Medulla oblongata (tissue), 1 donor: ENCODE measurements around the gene NOL9.
A peak's percentile ranks its signal among the peaks of the same experiment; 100 is the strongest.

Source experiments
- DNase-seq: peaks from one replicate; pipeline ENCODE4 v3.0.0-alpha.2; 2015; ENCODE audit errors: extremely low spot score

The NOL9 gene

DNA sequence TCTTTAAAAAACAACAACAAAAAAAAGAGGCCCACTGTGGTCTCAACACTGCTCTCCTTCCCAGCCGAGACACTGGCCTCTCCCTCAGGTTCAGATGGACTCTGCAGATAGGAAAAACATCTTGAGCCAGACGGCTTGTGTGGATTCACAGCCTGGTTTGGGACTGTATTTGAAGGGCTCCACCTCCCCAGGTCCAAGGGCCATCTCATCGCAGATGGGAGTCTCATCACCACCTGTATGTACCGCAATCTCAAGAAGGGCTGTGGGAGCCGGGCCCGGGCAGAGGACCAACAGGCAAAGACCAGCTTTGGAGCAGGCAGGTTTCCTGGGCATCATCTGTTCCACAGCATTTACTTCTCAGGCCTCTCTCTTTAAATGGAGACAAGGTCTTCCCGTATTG, 35.7 kb upstream of the NOL9 start:
- no peak for DNase-seq

DNA sequence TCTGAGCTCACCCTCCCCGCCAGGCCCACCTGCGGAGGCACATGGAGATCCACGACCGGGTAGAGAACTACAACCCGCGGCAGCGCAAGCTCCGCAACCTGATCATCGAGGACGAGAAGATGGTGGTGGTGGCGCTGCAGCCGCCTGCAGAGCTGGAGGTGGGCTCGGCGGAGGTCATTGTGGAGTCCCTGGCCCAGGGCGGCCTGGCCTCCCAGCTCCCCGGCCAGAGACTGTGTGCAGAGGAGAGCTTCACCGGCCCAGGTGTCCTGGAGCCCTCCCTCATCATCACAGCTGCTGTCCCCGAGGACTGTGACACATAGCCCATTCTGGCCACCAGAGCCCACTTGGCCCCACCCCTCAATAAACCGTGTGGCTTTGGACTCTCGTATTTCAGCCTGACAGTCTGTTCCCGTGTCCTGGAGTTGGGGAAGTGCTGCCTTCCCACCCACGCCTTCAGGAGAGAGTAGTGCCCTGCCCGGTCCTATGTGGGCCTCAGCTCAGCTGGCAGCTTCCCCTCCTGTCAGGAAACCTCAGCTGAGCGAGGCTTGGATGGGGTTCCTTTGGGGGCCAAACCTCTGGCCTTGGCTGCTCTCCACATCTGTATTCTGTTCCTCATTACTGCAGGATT, 34.7 kb upstream of the NOL9 start:
- no peak for DNase-seq

DNA sequence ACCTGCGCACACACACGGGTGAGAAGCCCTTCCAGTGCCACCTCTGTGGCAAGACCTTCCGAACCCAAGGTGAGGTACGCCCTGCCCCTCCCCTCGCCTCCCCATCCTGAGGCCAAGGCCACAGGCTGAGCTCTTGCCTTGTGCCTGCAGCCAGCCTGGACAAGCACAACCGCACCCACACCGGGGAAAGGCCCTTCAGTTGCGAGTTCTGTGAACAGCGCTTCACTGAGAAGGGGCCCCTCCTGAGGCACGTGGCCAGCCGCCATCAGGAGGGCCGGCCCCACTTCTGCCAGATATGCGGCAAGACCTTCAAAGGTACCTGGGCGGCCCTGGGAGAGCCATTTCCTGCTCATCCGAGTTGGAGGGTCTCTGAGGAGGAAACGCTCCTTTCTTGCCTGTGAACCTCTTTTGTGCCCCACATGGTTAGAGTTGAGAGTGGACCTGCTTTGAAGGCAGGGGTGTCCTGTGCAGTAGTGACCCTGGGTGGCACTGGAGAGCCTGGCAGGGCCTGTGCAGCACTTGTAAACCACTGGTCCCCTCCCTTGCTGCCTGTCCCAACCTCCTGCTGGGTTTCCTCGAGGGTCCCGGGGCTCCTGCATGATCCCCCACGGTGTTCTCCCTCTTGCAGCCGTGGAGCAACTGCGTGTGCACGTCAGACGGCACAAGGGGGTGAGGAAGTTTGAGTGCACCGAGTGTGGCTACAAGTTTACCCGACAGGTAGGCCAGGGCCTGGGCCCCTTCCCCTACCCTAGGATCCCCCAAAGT, 34.0 kb upstream of the NOL9 start:
- DNase-seq, result no peak

DNA sequence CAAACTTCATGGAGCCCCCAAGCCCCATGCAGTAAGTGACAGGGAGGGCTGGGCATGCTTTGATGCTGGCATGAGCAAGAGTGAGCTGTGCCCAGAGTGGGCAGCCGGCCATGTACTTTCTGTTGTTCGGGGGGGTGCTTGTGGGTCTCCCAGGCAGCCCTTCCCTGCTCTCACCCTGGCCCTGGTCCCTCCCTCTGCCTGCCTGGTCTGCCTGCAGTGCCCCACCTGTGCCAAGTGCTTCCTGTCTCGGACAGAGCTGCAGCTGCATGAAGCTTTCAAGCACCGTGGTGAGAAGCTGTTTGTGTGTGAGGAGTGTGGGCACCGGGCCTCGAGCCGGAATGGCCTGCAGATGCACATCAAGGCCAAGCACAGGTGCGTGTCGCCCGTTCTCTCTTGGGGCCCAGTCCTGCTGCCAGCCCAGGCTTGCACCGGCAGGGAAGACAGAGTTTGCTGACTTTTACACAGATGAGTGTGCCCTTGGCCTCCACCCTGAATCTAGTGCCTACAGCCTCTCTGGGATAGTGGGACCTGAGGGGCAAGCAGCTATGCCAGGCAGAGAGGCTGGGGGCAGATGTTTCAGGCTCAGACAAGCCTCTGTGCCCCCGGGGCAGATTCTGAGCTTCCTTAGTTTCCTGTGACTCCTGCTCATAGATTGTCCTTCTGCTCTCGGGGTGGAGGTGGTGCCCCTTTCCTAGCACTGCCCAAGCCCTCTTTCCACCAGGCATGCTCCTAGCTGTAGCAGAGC, 33.1 kb upstream of the NOL9 start:
- DNase-seq, result peak; percentile 84

DNA sequence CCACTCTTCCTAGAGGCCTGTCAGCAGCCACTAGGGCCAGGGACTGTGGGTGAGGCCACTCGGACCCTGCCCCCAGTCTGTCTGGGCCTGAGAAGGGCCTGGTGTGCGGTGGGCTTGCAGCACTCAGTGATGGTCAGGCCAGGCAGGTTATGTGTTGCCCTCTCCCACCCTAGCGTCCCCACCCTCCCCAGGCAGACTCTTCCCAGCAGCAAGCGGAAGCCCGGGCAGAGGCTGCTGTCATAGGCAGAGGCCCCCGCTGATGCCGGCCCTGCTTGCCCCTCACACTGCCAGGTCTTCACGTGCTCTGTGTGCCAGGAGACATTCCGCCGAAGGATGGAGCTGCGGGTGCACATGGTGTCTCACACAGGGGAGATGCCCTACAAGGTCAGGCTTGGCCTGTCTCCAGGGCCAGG, 32.1 kb upstream of the NOL9 start:
- no peak for DNase-seq

DNA sequence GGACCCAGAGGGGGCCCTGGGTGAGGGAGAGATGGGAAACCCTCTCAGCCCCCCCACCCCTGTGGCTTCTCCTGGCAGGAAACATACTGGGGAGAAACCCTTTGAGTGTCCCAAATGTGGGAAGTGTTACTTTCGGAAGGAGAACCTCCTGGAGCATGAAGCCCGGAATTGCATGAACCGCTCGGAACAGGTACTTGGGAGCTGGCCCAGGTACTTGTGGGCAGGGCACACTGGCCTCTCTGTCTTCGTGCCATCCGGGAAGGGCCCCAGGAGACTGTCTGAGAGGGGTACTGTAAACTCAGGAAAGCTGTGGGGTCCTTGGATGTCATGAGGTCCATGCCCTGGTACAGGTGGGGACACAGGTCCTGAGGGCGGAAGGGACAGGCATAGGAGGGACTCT, 31.5 kb upstream of the NOL9 start:
- no peak for DNase-seq

DNA sequence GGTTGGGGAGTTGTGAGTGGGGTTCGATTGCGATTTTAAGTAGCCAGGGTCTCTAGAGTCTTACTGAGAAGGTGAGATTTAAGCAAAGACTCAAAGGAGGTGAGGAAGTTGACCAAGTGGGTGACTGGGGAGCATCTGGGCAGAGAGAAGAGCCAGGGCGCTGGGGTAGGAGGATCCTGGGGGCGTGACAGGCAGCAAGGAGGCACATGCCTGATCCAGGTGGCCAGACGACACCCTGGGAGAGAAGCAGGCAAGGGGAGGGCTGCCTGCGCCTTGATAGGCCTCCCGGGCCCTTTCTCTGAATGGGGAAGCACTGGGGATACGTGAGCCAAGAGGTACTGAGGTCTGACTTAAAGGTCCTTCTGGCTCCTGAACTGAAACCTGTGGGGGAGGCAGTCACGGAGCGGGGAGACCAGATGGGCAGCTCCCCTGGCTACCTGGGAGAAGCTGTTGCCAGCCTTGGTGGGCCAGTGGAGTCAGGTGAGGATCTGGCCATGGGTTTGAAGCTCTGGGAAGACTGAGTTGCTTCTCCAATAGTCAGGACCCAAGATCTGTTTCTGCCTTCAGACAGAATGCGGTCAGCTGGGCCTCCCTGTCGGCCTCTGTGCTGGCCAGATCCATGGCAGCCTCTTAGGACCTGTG, 30.9 kb upstream of the NOL9 start:
- DNase-seq, result no peak

DNA sequence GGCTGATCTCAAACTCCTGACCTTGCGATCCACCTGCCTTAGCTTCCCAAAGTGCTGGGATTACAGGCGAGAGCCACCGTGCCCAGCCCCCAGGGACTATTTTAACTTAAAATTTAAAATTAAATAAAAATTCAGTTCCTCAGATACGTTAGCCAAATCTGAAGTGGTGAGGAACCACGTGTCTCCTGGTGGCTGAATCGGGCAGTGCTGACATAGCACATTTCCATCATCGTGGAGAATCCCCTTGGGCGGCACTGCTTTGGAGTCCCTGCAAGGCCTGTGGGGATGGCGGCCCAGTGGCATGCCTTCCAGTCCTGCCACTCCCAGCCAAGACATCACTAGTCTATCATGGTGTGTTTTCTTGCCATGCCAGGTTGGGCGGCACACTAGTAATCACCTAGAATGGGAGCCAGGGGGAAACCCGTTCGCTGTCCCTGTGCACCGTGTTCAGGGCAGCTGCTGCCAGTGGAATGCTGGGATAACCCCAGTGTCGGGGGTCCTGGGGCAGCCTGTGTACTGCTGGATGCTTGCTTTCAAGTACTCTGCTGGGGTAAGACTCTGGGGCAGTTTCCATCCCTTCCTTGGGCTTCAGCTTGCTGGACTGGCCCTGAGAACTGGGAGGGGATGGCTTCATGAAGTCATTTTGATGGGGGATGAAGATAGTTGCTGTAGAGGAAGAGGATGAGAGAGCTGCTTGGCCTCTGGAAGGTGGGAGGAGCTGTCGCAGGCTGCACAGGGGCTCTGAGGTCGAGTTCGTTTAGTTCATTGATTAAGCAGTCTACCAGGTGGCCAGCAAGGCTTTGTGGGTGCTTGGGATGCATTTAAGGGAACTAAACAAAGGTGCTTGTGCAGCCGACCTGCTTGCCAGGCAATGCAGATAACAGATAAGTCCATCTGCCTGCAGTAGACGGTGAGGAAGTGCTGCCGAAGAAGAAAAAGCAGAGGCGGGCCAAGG, 30.1 kb upstream of the NOL9 start:
- DNase-seq, result no peak

DNA sequence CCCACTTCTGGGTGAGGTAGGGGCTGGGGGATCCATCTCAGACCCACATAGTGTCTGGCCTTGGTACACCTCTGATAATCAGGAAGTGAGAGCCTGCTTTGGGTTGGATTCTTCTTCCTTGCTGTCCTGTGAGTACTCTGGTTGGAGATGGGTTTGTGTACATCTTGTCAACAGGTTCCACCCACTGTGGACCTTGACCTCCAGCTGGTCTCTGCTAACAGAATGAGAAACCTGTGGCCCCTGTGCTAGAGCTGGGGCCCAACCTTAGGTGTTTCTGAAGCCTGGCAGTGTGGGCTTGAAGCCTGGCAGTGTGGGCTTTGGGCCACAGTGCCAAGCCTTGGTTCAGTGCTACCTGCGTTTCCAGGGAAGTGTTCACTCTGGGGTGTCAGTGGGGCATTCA, 28.1 kb upstream of the NOL9 start:
- DNase-seq, result no peak

DNA sequence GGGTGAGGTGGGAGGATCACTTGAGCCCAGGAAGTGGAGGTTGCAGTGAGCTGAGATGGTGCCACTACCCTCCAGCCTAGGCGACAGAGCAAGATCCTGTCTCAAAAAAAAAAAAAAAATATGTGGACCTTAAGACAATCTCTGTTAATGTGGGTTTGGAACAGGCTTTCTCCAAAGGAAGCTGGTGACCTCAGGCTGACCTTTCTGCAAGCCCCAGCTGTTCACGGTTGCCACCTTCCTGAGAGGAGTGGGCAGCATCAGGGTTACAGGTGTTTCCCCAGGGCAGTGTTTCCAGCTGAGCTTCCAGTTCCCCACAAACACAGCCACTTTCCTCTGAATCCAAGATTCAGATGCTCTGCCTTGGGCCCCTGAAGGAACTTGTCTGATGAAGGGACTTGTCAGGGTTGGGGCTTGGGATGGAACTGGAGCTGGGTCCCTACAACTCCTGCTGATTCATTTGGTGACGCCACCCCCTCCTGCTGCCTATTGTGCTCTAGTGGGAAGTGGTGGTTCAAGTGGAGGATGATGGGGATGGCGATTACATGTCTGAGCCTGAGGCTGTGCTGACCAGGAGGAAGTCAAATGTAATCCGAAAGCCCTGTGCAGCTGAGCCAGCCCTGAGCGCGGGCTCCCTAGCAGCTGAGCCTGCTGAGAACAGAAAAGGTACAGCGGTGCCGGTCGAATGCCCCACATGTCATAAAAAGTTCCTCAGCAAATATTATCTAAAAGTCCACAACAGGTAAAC, 27.4 kb upstream of the NOL9 start:
- no peak for DNase-seq

DNA sequence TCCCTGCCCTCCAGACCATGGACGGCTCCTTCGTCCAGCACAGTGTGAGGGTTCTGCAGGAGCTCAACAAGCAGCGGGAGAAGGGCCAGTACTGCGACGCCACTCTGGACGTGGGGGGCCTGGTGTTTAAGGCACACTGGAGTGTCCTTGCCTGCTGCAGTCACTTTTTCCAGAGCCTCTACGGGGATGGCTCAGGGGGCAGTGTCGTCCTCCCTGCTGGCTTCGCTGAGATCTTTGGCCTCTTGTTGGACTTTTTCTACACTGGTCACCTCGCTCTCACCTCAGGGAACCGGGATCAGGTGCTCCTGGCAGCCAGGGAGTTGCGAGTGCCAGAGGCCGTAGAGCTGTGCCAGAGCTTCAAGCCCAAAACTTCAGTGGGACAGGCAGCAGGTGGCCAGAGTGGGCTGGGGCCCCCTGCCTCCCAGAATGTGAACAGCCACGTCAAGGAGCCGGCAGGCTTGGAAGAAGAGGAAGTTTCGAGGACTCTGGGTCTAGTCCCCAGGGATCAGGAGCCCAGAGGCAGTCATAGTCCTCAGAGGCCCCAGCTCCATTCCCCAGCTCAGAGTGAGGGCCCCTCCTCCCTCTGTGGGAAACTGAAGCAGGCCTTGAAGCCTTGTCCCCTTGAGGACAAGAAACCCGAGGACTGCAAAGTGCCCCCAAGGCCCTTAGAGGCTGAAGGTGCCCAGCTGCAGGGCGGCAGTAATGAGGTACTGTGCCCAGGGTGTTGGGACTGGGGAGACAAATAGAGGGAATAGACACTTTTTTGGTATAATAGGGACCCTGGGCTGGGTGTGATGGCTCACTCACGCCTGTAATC, 26.5 kb upstream of the NOL9 start:
- no peak for DNase-seq

DNA sequence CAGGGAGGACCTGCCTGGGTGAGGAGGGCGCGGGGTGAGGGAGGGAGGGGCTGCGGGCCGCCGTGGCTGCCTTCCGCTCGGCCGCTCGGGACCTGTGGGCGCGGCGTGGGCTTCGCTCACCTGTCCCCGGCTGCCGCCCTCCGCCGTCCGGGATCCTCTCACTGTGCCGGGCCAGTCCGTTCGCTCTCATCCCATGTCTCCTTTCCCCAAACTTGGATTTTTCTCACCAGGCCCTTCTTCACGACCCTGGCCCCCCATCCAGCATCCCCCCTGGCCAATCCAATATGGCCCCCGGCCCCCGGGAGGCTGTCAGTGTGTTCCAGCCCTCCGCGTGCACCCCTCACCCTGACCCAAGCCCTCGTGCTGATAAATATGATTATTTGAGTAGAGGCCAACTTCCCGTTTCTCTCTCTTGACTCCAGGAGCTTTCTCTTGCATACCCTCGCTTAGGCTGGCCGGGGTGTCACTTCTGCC, 25.8 kb upstream of the NOL9 start:
- no peak for DNase-seq

DNA sequence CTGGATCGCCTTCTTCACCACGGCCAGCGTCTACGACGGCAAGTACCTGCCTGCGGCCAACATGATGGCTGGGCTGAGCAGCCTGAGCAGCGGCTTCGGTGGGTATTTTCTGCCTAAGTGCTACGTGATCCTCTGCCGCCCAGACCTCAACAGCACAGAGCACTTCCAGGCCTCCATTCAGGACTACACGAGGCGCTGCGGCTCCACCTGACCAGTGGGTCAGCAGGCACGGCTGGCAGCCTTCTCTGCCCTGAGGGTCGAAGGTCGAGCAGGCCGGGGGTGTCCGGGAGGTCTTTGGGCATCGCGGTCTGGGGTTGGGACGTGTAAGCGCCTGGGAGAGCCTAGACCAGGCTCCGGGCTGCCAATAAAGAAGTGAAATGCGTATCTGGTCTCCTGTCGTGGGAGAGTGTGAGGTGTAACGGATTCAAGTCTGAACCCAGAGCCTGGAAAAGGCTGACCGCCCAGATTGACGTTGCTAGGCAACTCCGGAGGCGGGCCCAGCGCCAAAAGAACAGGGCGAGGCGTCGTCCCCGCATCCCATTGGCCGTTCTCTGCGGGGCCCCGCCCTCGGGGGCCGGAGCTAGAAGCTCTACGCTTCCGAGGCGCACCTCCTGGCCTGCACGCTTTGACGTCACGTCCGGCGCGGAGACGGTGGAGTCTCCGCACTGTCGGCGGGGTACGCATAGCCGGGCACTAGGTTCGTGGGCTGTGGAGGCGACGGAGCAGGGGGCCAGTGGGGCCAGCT, 25.2 kb upstream of the NOL9 start, which contains the start of gene ZBTB48:
ZBTB48 (plus strand) TSS at position 621 of the 745 bp plus-strand sequence. CDS start 616 bp downstream, outside the sequence.
- peak; percentile 99 for DNase-seq

DNA sequence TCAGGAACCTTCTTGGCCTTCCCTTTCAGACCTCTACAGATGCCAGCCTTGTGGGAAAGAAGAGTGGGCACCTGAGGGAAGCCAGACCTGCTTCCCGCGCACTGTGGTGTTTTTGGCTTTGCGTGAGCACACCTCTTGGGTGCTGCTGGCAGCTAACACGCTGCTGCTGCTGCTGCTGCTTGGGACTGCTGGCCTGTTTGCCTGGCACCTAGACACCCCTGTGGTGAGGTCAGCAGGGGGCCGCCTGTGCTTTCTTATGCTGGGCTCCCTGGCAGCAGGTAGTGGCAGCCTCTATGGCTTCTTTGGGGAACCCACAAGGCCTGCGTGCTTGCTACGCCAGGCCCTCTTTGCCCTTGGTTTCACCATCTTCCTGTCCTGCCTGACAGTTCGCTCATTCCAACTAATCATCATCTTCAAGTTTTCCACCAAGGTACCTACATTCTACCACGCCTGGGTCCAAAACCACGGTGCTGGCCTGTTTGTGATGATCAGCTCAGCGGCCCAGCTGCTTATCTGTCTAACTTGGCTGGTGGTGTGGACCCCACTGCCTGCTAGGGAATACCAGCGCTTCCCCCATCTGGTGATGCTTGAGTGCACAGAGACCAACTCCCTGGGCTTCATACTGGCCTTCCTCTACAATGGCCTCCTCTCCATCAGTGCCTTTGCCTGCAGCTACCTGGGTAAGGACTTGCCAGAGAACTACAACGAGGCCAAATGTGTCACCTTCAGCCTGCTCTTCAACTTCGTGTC, 24.5 kb upstream of the NOL9 start:
- no peak for DNase-seq

DNA sequence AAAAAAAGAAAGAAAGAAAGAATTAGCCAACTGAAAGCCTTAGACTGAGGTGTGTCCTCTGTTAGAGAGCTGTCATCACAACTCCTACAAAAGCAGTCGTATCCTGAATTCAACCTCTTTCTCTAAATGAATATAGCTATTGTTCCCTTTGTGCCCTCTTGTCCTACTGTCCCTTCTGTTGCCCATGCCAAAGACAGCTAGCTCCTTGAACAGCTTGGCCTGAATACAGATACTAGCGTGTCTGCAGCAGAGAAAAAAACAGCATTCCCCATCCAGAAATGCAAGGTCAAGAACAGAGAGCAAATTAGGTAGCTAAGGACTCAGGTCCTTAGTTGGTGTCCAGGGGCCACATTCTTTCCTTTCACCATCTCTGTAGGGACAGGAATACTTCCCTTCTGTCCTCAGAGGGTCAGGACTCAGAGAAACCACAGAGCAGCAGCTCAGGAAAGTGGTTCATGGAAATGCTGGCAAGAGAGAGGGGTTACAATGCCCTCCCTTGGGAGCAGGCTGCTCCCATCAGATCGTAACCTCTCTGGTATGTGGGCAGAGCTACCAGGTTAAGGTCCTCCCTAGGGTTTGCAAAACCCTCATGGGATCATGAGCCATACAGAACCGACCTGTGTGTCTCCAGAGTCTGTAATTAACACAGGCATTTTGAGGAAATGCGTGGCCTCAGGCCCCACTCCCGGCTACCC, 23.7 kb upstream of the NOL9 start:
- DNase-seq, result peak; percentile 63

DNA sequence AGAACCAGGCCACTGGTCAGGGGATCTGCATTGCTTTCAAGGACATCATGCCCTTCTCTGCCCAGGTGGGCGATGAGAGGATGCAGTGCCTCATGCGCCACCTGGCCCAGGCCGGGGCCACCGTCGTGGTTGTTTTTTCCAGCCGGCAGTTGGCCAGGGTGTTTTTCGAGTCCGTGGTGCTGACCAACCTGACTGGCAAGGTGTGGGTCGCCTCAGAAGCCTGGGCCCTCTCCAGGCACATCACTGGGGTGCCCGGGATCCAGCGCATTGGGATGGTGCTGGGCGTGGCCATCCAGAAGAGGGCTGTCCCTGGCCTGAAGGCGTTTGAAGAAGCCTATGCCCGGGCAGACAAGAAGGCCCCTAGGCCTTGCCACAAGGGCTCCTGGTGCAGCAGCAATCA, 20.5 kb upstream of the NOL9 start:
- DNase-seq, result no peak

DNA sequence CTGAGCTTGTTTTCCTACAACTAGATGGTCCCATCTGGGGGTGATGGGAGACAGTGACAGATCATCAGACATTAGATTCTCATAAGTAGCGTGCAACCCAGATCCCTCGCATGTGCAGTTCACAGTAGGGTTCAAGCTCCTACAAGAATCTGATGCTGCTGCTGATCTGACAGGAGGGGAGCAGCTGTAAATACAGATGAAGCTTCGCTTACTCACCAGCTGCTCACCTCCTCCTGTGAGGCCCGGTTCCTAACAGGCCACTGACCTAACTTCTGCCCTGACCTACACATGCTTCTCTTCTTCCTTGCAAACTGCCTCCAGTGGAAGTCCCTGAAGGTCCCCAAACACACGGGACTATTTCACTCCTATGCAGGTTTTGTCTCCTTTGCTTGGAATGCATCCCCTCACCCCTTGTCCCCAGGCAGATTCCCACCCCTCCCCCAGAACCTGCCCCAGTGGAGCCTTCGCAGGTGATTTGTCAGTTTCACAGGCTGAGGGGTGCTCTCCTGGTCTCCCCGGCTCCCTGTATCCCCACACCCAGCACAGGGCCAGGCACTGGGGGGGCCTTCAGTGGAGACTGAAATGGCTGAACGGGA, 19.8 kb upstream of the NOL9 start:
- DNase-seq, result no peak
